Neural progenitor cell (in vitro differentiated cells): ENCODE results near the gene NOS1AP. TPM values are rescaled to one million over a fixed set of nuclear protein-coding genes. Genes with fewer than 3 reads are reported as not detected.

Experiments used
- DNase-seq: peaks from one replicate; pipeline ENCODE4 v3.0.0-alpha.2; 2016; ENCODE audit warnings: low spot score
- H2AFZ ChIP-seq: fragments of 200-600 bp; sonication (generic); replicated peaks from 2 replicates; pipeline ENCODE4 v1.6.1; 2016; ENCODE audit warnings: antibody characterized with exemption
- H3F3A ChIP-seq: fragments of 200-600 bp; sonication (generic); 2 replicates; pipeline ENCODE4 v1.6.1; 2016; ENCODE audit warnings: antibody characterized with exemption, low read depth
- H3K27ac ChIP-seq: fragments of 200-600 bp; sonication (generic); 2 replicates; pipeline ENCODE4 v1.5.1; 2016; ENCODE audit warnings: mild to moderate bottlenecking
- H3K27me3 ChIP-seq: fragments of 200-600 bp; sonication (generic); 2 replicates; pipeline ENCODE4 v1.6.1; 2016; ENCODE audit warnings: mild to moderate bottlenecking, moderate library complexity
- H3K36me3 ChIP-seq: fragments of 200-600 bp; sonication (generic); 2 replicates; pipeline ENCODE4 v1.5.1; 2016
- H3K4me1 ChIP-seq: fragments of 200-600 bp; sonication (generic); 2 replicates; pipeline ENCODE4 v1.6.1; 2016; ENCODE audit warnings: mixed run types
- H3K4me2 ChIP-seq: fragments of 200-600 bp; sonication (generic); 2 replicates; pipeline ENCODE4 v1.6.1; 2016
- H3K4me3 ChIP-seq: fragments of 200-600 bp; sonication (generic); 2 replicates; pipeline ENCODE4 v1.5.1; 2016
- H3K79me2 ChIP-seq: fragments of 200-600 bp; sonication (generic); 2 replicates; pipeline ENCODE4 v1.6.1; 2016; ENCODE audit warnings: low read depth
- H3K9ac ChIP-seq: fragments of 200-600 bp; sonication (generic); 2 replicates; pipeline ENCODE4 v1.6.1; 2016
- H3K9me3 ChIP-seq: fragments of 200-600 bp; sonication (generic); 2 replicates; pipeline ENCODE4 v1.5.1; 2016; ENCODE audit warnings: low read depth
- H4K20me1 ChIP-seq: fragments of 200-600 bp; sonication (generic); 2 replicates; pipeline ENCODE4 v1.6.1; 2016; ENCODE audit warnings: low read depth
- H3K27ac Mint-ChIP-seq: 3 replicates; pipeline ENCODE4 v1.8.0; 2021; ENCODE audit warnings: mixed read lengths
- H3K27me3 Mint-ChIP-seq: 2 replicates; pipeline ENCODE4 v1.8.0; 2022; ENCODE audit warnings: low read depth, mild to moderate bottlenecking, inconsistent platforms, moderate library complexity, mixed read lengths; ENCODE audit not compliant: insufficient read depth
- H3K36me3 Mint-ChIP-seq: 3 replicates; pipeline ENCODE4 v1.8.0; 2021; ENCODE audit warnings: mixed read lengths
- H3K4me1 Mint-ChIP-seq: 3 replicates; pipeline ENCODE4 v1.8.0; 2021; ENCODE audit warnings: mixed read lengths
- H3K4me3 Mint-ChIP-seq: 3 replicates; pipeline ENCODE4 v1.8.0; 2021; ENCODE audit warnings: mild to moderate bottlenecking, moderate library complexity, mixed read lengths
- H3K9me3 Mint-ChIP-seq: 3 replicates; pipeline ENCODE4 v1.8.0; 2020; ENCODE audit warnings: mixed read lengths
- EZH2 ChIP-seq: fragments of 200-600 bp; sonication (generic); IDR thresholded peaks from 2 replicates; pipeline ENCODE4 v1.6.1; 2017; ENCODE audit warnings: antibody characterized with exemption, mild to moderate bottlenecking, moderate library complexity
- EZH2phosphoT487 ChIP-seq: fragments of 200-600 bp; sonication (generic); IDR thresholded peaks from 2 replicates; pipeline ENCODE4 v1.6.1; 2017; ENCODE audit warnings: antibody characterized with exemption
- total RNA-seq: library from RNA; depleted of rRNA; stranded (reverse); fragments of >200 nt; gene quantifications from 2 replicates; pipeline ENCODE4 v1.2.3, GENCODE V29; 2015; ENCODE audit warnings: low replicate concordance
- TF ChIP-seq, protein P1 (sequence below): fragments of 200-600 bp; sonication (generic); IDR thresholded peaks from 2 replicates; pipeline ENCODE4 v1.5.1; 2017; ENCODE audit warnings: antibody characterized with exemption, mild to moderate bottlenecking

Gene NOS1AP
- total RNA-seq, 1 donor from 2014 or later, result 2.4 TPM

GRCh38 chr1:162294015-162294414, 224.5 kb downstream of the NOS1AP start:
- H3K4me3 ChIP-seq, result no peak overlapping the region
- no peak overlapping the region for H2AFZ ChIP-seq
- no peak overlapping the region for H3K27ac Mint-ChIP-seq
- H3K9ac ChIP-seq, result no peak overlapping the region
- H3K27ac ChIP-seq, result no peak overlapping the region
- no peaks in the 10 kb centered on the region for H4K20me1 ChIP-seq
- peaks cover 26% of the 10 kb centered on the region for H3K4me1 Mint-ChIP-seq
- H3K36me3 Mint-ChIP-seq, result peaks cover 14% of the 10 kb centered on the region
- H3K4me2 ChIP-seq, result no peak overlapping the region
- no peaks in the 10 kb centered on the region for H3K79me2 ChIP-seq
- no peaks in the 10 kb centered on the region for H3K27me3 ChIP-seq
- DNase-seq, result no peak
- no peaks in the 10 kb centered on the region for H3K9me3 Mint-ChIP-seq
- peaks cover 2% of the 10 kb centered on the region for H3K4me1 ChIP-seq
- no peak overlapping the region for H3K4me3 Mint-ChIP-seq
- no peaks in the 10 kb centered on the region for H3K9me3 ChIP-seq
- H3K36me3 ChIP-seq, result no peaks in the 10 kb centered on the region
- TF ChIP-seq, protein P1, sequence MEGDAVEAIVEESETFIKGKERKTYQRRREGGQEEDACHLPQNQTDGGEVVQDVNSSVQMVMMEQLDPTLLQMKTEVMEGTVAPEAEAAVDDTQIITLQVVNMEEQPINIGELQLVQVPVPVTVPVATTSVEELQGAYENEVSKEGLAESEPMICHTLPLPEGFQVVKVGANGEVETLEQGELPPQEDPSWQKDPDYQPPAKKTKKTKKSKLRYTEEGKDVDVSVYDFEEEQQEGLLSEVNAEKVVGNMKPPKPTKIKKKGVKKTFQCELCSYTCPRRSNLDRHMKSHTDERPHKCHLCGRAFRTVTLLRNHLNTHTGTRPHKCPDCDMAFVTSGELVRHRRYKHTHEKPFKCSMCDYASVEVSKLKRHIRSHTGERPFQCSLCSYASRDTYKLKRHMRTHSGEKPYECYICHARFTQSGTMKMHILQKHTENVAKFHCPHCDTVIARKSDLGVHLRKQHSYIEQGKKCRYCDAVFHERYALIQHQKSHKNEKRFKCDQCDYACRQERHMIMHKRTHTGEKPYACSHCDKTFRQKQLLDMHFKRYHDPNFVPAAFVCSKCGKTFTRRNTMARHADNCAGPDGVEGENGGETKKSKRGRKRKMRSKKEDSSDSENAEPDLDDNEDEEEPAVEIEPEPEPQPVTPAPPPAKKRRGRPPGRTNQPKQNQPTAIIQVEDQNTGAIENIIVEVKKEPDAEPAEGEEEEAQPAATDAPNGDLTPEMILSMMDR, result no peak
- TF ChIP-seq EZH2, result no peak
- H3F3A ChIP-seq, result no peaks in the 10 kb centered on the region
- no peaks in the 10 kb centered on the region for H3K27me3 Mint-ChIP-seq

DNA sequence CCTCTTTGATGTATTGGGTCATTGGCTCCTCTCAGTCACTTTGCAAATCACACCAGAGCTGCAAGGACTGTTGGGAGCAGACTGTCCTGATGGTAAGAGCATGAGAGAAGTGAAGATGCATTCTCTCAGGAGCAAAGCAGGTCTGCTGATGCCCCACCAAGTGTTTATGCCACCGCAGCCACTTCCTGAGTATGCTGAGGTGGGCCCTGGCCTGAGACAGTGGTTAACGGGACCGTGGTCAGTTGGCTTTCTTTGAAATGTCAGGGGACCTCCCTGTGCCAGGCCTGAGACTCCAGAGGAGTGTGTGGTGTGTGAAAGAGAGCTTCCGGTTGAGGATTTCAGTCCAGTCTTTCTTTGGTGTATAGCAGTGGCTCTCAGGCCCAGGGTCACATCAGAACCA, 227.7 kb downstream of the NOS1AP start:
- H3K27ac ChIP-seq, result no peak overlapping the region
- no peaks in the 10 kb centered on the region for H3K36me3 ChIP-seq
- no peaks in the 10 kb centered on the region for H3K79me2 ChIP-seq
- peaks cover 17% of the 10 kb centered on the region for H3K36me3 Mint-ChIP-seq
- H2AFZ ChIP-seq, result no peak overlapping the region
- H3K4me3 ChIP-seq, result no peak overlapping the region
- no peaks in the 10 kb centered on the region for H3K27me3 Mint-ChIP-seq
- H3K9me3 Mint-ChIP-seq, result no peaks in the 10 kb centered on the region
- no peak overlapping the region for H3K9ac ChIP-seq
- TF ChIP-seq EZH2phosphoT487 (no peak), EZH2 (no peak)
- TF ChIP-seq, protein P1, result no peak
- no peak overlapping the region for H3K4me2 ChIP-seq
- no peaks in the 10 kb centered on the region for H3K9me3 ChIP-seq
- H3F3A ChIP-seq, result no peaks in the 10 kb centered on the region
- H3K27me3 ChIP-seq, result no peaks in the 10 kb centered on the region
- peaks cover 14% of the 10 kb centered on the region for H3K4me1 ChIP-seq
- no peak overlapping the region for H3K4me3 Mint-ChIP-seq
- DNase-seq, result no peak
- no peak overlapping the region for H3K27ac Mint-ChIP-seq
- peaks cover 6% of the 10 kb centered on the region for H4K20me1 ChIP-seq
- peaks cover 30% of the 10 kb centered on the region for H3K4me1 Mint-ChIP-seq

DNA sequence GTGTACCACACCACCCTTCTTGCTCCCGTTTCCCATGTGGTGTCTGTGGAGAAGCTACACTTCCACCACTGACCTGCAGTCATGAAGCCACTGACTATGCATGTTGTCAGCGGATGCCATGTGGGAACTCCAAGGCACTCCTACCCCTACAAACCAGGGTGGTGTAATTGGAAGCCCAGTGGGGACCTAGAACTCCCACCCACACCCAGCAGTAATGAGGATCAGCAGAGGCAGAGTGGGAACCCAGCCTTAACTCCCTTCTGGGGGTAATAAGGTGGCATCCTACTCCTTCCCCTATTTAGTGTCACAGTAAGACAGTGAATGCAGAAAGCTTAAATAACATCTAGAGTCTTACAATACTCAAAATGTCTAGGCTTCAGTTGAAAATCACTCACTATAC, 228.8 kb downstream of the NOS1AP start:
- Mint-ChIP-seq H3K9me3 (no peaks in the 10 kb centered on the region), H3K4me3 (no peak overlapping the region), H3K4me1 (peaks cover 19% of the 10 kb centered on the region), H3K36me3 (peaks cover 19% of the 10 kb centered on the region), H3K27me3 (no peaks in the 10 kb centered on the region), H3K27ac (no peak overlapping the region)
- Histone ChIP-seq H2AFZ (no peak overlapping the region), H3K9ac (no peak overlapping the region), H3K9me3 (no peaks in the 10 kb centered on the region), H3K36me3 (no peaks in the 10 kb centered on the region), H3K4me1 (peaks cover 14% of the 10 kb centered on the region), H3K4me2 (no peak overlapping the region), H3K27me3 (no peaks in the 10 kb centered on the region), H3K79me2 (no peaks in the 10 kb centered on the region), H4K20me1 (peaks cover 6% of the 10 kb centered on the region), H3F3A (no peaks in the 10 kb centered on the region), H3K27ac (no peak overlapping the region), H3K4me3 (no peak overlapping the region)
- no peak for TF ChIP-seq EZH2
- TF ChIP-seq, protein P1, result no peak
- TF ChIP-seq EZH2phosphoT487, result no peak
- no peak for DNase-seq

GRCh38 chr1:162299018-162299417, 229.5 kb downstream of the NOS1AP start:
- no peaks in the 10 kb centered on the region for H3K27me3 ChIP-seq
- no peaks in the 10 kb centered on the region for H3K27me3 Mint-ChIP-seq

More at GRCh38 chr1:162299018-162299417, 229.5 kb downstream of the NOS1AP start:
- no peaks in the 10 kb centered on the region for H3K36me3 ChIP-seq
- Mint-ChIP-seq H3K4me3 (no peak overlapping the region), H3K36me3 (peaks cover 19% of the 10 kb centered on the region), H3K9me3 (no peaks in the 10 kb centered on the region), H3K27ac (no peak overlapping the region), H3K4me1 (peaks cover 15% of the 10 kb centered on the region)
- no peak overlapping the region for H3K4me3 ChIP-seq
- peaks cover 6% of the 10 kb centered on the region for H4K20me1 ChIP-seq
- no peak overlapping the region for H3K9ac ChIP-seq
- no peak overlapping the region for H3K4me2 ChIP-seq
- TF ChIP-seq, protein P1, result no peak
- no peak for TF ChIP-seq EZH2
- H2AFZ ChIP-seq, result no peak overlapping the region
- no peaks in the 10 kb centered on the region for H3F3A ChIP-seq
- H3K27ac ChIP-seq, result no peak overlapping the region
- no peaks in the 10 kb centered on the region for H3K9me3 ChIP-seq
- H3K4me1 ChIP-seq, result peaks cover 14% of the 10 kb centered on the region
- no peak for DNase-seq
- H3K79me2 ChIP-seq, result no peaks in the 10 kb centered on the region
